HG02885 (cell line): ENCODE data around the gene ICAM4.

Source experiments
- ATAC-seq: cut with Tn5 transposase; IDR thresholded peaks from one replicate; pipeline ENCODE4 v1.9.1; 2021; ENCODE audit warnings: mild to moderate bottlenecking; ENCODE audit not compliant: unreplicated experiment, poor library complexity

The ICAM4 gene

DNA sequence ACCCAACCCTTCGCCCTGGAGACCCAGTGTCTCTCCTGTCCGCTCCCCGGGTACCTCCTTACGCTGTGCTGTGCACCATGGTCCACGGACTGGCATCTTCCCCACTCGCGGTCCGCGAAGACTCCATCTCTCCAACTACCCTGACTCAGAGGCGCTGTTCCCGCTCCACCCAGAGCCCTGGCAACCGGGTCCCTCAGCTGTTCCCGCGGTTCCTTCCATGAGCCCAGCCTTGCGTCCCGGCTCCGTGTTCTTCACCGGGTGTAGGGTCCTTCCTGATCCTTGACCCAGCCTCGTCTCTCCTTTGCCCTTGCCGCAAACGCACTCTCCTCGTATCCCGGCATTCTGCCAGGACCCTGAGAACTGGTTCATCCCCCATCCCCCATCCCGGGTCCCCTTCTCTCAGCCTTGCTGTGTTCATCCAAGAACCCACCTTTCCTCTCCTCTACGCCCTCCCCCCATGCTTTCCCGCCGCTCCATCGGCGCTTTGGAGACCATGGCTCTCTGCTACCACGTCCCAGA lies 3.7 kb downstream of the ICAM4 start:
- ATAC-seq = no peak

DNA sequence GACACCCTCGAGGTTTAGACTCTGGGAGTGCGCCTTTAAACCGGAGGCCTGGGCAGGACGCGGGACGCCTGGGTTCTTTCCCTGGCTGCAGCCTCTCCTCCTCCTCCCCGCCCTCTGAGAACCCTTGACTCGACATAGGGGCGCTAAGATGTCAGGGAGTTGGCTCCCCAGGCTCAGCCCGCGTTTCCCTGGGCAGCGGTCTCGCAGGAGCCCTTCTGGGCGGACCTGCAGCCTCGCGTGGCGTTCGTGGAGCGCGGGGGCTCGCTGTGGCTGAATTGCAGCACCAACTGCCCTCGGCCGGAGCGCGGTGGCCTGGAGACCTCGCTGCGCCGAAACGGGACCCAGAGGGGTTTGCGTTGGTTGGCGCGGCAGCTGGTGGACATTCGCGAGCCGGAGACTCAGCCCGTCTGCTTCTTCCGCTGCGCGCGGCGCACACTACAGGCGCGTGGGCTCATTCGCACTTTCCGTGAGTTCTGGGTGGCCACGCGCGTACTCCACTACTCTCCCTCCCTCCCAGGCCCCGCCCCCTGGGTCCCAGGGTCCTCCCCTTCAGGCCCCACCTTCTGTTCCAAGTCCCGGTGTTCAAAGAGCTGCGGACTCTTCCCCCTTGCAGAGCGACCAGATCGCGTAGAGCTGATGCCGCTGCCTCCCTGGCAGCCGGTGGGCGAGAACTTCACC lies 4.3 kb downstream of the ICAM4 start:
- no peak for ATAC-seq

DNA sequence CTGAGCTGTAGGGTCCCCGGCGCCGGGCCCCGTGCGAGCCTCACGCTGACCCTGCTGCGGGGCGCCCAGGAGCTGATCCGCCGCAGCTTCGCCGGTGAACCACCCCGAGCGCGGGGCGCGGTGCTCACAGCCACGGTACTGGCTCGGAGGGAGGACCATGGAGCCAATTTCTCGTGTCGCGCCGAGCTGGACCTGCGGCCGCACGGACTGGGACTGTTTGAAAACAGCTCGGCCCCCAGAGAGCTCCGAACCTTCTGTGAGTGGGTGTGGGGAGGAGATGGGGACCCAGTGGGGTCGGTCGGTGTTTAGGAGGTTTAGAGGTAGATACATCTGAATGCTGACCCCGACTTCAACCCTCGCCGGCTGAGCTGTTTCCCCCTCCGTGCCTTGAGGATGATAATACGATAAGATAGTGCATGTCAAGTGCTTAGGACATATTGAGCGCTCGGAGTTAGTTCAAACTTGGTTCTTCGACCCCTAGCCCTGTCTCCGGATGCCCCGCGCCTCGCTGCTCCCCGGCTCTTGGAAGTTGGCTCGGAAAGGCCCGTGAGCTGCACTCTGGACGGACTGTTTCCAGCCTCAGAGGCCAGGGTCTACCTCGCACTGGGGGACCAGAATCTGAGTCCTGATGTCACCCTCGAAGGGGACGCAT lies 4.9 kb downstream of the ICAM4 start:
- ATAC-seq = no peak

DNA sequence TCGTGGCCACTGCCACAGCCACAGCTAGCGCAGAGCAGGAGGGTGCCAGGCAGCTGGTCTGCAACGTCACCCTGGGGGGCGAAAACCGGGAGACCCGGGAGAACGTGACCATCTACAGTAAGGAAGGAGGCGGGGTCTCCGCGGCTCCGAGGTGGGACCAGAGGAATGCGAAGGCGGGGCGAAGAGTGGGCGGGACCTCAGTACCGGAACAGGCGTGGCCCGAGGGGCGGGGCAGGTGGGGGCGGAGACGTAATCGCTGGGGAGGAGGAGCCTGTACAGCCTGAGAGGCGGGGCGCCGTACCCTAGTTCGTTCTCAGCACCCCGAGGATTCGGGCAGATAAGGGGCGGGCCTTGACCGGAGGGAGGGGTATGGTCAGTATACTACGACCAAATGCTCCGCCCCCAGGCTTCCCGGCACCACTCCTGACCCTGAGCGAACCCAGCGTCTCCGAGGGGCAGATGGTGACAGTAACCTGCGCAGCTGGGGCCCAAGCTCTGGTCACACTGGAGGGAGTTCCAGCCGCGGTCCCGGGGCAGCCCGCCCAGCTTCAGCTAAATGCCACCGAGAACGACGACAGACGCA lies 5.5 kb downstream of the ICAM4 start:
- peak; percentile 65 for ATAC-seq

DNA sequence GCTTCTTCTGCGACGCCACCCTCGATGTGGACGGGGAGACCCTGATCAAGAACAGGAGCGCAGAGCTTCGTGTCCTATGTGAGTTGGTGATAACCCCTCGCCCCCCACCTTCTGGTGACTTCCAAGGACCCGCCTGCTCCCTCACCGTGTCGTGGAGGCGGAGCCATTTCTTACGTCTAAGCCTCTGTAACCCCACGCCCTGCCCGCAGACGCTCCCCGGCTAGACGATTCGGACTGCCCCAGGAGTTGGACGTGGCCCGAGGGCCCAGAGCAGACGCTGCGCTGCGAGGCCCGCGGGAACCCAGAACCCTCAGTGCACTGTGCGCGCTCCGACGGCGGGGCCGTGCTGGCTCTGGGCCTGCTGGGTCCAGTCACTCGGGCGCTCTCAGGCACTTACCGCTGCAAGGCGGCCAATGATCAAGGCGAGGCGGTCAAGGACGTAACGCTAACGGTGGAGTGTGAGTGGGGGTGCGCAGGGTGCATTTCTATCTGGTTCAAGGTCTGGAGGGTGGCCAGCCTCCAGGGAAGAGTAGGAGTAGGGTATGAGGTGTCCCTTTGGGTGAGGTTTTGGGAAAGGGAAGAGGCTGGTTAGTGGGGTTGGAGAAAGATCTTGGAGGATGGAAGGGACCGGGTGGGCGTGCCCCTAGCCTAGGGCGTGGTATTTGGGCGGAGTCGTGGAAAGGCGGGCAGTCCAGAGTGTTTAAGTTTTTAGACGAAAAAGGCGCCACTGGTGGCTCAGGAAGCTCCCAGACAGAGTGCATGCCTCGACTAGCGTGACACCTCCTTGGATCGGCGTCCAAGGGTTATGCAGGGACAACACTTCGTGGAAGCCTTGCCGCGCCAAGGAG lies 6.3 kb downstream of the ICAM4 start:
- no peak for ATAC-seq

DNA sequence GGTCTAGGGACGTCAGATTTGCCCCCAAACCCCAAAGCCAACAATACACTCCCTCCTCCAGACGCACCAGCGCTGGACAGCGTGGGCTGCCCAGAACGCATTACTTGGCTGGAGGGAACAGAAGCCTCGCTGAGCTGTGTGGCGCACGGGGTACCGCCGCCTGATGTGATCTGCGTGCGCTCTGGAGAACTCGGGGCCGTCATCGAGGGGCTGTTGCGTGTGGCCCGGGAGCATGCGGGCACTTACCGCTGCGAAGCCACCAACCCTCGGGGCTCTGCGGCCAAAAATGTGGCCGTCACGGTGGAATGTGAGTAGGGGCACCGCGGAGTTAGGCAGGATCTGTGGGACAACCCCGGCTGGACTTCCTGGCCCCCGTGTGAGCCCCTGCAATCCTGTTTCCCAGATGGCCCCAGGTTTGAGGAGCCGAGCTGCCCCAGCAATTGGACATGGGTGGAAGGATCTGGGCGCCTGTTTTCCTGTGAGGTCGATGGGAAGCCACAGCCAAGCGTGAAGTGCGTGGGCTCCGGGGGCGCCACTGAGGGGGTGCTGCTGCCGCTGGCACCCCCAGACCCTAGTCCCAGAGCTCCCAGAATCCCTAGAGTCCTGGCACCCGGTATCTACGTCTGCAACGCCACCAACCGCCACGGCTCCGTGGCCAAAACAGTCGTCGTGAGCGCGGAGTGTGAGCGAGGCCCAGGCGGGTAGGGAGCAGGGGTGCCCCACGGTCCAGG lies 7.0 kb downstream of the ICAM4 start:
- ATAC-seq = no peak

DNA sequence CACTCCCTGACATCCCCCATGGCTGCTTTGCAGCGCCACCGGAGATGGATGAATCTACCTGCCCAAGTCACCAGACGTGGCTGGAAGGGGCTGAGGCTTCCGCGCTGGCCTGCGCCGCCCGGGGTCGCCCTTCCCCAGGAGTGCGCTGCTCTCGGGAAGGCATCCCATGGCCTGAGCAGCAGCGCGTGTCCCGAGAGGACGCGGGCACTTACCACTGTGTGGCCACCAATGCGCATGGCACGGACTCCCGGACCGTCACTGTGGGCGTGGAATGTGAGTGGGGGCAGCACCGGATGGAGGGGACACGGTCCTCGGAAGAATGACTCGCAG lies 7.6 kb downstream of the ICAM4 start:
- no peak for ATAC-seq

DNA sequence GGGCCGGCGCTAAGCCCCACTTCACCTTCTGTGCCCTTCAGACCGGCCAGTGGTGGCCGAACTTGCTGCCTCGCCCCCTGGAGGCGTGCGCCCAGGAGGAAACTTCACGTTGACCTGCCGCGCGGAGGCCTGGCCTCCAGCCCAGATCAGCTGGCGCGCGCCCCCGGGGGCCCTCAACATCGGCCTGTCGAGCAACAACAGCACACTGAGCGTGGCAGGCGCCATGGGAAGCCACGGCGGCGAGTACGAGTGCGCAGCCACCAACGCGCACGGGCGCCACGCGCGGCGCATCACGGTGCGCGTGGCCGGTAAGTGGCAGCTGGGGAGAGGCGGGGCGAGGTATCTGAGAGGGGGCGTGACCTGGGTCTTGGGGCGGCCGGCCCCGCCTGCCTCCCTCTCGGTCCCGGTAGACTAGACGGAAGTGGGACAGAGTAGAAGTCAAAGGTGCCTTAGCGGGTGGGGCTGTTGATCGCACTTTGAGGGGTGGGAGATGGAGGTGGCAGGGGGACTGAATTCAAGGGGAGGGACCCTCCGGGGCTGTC lies 8.6 kb downstream of the ICAM4 start:
- ATAC-seq = peak; percentile 39

DNA sequence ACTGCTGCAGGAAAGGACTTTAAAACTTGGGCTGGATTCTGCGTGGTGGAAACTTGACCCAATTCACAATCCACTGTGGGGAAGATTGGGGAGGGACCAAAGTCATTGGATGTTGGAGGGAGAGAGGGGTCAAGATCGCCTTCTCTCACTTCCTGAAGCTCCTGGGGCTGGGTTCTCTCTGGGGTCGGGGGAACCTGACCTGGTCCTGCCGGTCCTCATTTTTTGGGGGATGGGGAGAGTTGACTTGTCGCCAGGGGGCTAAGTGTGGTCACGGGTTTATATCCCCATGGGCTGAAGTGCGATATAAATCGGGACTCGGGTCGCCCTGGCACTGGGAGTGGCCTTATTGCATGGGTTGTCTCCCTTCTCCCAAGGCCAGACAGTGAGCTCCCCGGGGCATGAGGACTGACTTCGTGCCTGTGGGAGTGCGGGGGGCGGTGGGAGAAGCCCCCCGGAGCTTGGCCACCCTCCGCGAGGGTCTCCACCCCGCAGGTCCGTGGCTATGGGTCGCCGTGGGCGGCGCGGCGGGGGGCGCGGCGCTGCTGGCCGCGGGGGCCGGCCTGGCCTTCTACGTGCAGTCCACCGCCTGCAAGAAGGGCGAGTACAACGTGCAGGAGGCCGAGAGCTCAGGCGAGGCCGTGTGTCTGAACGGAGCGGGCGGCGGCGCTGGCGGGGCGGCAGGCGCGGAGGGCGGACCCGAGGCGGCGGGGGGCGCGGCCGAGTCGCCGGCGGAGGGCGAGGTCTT lies 9.3 kb downstream of the ICAM4 start:
- ATAC-seq = no peak

DNA sequence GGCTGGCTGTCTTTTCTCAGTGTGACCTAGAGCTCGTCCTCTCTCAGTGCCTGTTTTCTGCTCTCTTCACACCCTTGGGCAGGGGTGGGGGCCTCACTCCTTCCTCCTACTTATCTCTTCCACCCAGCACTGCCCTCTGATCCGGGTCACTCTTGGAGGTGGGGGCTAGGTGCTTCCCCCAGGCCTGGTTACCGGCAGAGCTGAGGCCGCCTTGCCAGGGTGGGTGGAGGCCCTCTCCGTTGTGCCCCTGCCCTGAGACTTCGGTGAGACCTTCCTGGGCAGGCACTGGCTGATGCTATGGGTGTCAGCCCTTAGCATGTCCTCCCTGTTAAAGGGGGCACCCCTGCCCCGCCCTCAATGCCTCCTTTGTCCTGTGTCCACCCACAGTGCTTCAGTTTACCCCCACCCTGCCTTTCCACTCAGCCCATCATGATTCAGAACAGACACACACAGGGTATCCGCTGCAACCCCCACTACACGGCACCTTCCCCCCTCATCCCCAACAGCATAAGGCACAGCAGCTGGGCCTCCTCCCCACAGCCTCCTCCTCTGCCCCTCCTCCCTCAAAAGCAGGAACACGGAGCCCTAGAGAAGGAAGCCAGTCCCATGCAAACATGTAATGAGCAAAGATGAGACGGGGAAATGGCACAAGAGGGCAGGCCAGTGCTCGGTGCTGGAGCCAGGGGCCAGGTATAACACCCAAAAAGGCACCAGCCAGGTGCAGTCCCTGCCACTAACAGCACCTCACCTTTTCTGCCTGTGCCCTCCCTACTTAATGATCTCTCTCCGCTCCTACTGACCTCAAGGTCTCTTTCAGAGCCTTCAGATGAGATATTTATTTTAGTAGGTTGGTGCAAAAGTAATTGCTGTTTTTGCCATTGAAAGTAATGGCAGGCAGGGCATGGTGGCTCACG lies 13.0 kb downstream of the ICAM4 start:
- ATAC-seq = no peak

DNA sequence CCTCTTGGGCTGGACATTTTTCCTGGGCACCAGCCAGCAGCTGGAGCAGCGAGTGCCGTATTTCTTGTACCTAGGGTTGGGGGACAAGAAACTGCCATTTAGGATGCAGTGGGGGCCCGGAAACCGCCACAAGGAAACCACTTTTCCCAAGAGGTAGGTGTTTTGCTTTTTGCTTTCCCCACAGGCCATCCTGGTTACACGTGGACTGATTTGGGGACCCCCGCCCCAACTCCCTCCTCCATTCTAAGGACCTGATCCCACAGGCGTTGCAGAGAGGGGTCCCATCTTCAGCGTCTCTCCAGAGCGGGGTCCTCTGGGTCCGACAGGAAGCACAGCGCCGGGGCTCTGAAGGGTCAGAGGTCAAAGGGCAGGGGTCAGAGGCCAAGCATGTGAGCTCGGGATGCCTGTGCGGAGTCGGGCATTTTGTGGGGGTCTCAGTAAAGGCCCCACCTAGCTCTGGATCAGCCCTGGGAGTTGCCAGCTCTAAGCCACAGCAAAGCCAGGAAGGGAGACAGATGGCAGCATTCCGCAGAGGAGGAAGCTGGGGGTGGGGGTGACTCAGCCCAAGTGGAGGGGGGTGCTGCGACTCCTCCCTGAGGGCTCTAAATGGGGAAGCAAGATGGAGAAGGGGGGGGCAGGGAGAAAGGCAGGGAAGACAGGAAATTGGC lies 18.5 kb downstream of the ICAM4 start:
- ATAC-seq = no peak

DNA sequence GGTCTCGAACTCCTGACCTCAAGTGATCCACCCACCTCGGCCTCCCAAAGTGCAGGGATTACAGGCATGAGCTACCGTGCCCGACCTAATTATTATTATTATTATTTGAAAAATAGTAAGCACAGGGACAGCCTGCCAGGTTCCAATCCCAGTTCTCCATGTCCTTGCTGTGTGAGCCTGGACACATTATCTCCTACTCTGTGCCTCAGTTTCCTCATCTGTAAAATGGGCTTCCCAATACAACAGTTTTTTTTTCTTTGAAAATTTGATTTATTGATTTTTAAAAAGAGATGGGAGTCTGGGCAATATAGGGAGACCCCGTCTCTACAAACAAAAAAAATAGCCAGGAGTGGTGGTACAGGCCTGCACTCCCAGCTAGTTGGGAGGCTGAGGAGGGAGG lies 19.6 kb downstream of the ICAM4 start:
- no peak for ATAC-seq

DNA sequence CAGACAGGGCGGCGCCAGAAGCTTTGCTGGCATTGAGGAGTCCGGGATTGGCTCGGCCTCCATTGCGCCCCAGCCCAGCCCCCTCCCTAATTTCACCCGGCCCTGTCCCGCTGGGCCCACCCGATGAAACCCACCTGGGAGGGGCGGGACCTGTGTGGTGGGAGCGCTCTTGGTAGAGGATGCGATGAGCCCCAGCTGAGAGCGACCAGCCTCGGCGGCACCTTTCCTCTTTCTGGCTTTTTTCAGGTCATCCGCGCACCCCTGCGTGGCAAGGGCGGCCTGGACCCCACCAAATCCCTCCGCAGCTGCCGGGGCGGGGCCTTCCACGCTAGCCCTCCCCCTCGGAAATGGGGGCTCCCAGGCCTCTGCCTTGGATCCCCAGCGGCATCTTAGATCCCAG lies 22.7 kb downstream of the ICAM4 start, which contains the start of gene ZGLP1:
ZGLP1 (minus strand) TSS at position 393 of the 400 bp plus-strand sequence.
- ATAC-seq = no peak

DNA sequence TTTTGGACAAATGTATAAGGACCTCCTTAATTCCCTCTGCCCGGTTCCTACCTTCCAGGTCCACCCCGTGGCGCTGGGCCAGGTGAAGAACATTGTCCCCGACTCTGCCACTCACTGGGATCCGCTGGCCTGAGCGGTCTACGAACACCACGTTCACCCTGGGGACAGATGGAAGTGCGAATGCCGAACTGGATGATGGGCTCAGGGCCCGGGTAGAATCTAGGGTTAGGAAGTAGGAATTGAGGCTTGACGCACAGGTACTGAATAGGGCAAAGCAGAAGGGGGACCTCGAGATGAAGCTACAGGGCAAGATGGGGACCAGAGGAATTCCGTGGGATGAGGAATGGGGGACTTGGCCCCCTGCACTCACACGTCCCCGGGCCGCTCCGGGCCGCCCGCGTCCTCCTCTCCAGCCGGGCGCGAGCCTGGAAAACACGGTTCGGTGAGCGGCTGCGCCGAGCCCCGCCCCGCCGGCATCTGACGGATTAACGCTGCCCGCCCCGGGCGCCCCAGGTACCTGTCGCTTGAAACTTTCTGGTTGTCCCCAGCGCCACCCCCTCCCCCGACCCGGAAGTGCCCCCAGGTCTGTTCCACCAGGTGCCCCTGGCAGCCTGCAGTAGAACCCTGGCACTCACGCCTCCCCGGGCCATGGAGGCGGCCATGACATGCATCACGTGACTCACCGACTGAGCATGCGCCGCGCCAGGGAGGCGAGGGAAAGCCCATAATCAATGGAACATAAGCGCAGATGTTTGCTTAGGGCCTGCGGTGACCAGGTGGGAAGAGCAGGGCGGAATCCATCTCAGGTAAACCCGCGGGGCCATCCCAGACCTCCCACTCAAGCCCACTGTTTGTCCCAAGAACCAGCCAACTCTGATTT lies 28.8 kb downstream of the ICAM4 start, which contains the start of gene FDX2:
FDX2 (minus strand) TSS at position 681 of the 880 bp plus-strand sequence; CDS start at position 662, 19 bp downstream.
- peak; percentile 68 for ATAC-seq

DNA sequence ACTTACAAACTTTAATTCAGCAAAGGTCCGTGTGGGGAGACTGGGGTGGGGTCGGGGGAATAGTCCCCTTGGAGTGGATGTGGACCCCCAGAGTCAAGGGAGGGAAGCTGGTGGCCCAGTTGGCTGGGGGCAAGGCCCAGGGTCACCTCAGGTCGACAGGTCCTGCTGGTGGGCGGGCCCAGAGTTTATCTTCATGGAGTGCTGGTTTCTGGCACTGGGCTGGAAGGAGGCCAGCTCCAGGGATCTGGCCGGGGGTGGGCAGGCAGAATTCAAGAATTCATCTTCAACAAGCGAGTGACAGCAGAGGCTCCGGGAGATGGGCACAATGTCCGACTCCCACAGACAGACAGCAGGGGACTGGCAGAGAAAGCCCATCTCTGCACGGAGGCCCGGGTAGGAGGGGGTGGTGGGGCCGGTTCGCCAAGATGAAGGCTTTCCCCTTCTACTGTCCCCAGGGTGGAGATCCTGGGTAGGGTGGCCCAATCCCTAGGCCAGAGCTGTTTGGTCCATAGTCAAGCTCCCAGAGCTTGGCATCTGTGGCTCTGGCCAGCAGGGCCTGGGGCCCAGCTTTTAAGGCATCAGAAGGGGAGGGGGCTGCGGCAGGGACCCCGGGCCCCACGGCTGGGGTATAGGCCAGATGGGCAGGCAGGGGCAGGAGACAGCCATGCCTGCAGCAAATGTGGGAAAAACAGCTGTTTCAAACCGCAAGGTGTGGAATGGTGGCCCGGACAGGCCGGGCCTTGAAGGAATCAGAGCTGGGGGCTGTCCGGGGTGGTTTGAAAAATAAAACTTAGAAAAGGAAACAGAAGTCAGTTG lies 29.7 kb downstream of the ICAM4 start:
- ATAC-seq = no peak
